Measurements from ENCODE around the gene GRAMD1A. TPM values are rescaled to one million over a fixed set of nuclear protein-coding genes. Genes with fewer than 3 reads are reported as not detected.
A peak's percentile ranks its signal among the peaks of the same experiment; 100 is the strongest.
"Not testable (repeated sequence)": the region's sequence is repeated elsewhere in the genome, so short reads cannot be mapped to it uniquely, and the experiment has no call there.

Gene GRAMD1A
- total RNA-seq, 2 donors from 2014 or later = 90.8 to 94.9 TPM

- peaks cover 64% of the 10 kb centered on the region for H3K4me1 ChIP-seq
Observed at GRCh38 chr19:35006999-35007365, 6.9 kb downstream of the GRAMD1A start.

GRCh38 chr19:35007427-35007826 lies 7.3 kb downstream of the GRAMD1A start:
- DNase-seq; intact Hi-C loops (cut with DNase I); H3K9me3 ChIP-seq; ATAC-seq; H3K4me3 ChIP-seq; H3K27me3 ChIP-seq: not testable (repeated sequence)
- 96 to 97% methylated on average over 8 of the region's 8 CpGs for WGBS, 2 donors
- peaks cover 8 to 11% of the 10 kb centered on the region in 2 donors for H3K36me3 ChIP-seq (replicated peaks in 1 of 2; ENCODE audit: insufficient read depth in 1 of 2, low read depth in 2 of 2)
- peaks cover 62% of the 10 kb centered on the region for H3K4me1 ChIP-seq
- H3K27ac ChIP-seq = peak overlapping the region in 1 of 4 donors; percentile 45

More at GRCh38 chr19:35006999-35007365, 6.9 kb downstream of the GRAMD1A start:
- Histone ChIP-seq H3K9me3 (no peaks in the 10 kb centered on the region), H3K4me3 (no peak overlapping the region), H3K27me3 (no peaks in the 10 kb centered on the region), H3K27ac (peak overlapping the region; percentile 40 to 82 (median 62)), H3K36me3 (replicated peaks in 1 of 2; ENCODE audit: insufficient read depth in 1 of 2, low read depth in 2 of 2) (peaks cover 8 to 11% of the 10 kb centered on the region in 2 donors)
- intact Hi-C loops (cut with DNase I) = no loop called here
- DNase-seq = no peak
- no peak for ATAC-seq
- TF ChIP-seq CTCF (IDR thresholded peaks at IDR 0.05) (no peak), POLR2A (IDR thresholded peaks at IDR 0.05) (no peak)
- WGBS, 2 donors = 95 to 100% methylated on average over 5 of the region's 5 CpGs

GRCh38 chr19:35008891-35009341 lies 8.8 kb downstream of the GRAMD1A start:
- TF ChIP-seq POLR2A (IDR thresholded peaks at IDR 0.05) (no peak), CTCF (IDR thresholded peaks at IDR 0.05) (no peak)
- no peaks in the 10 kb centered on the region for H3K27me3 ChIP-seq
- H3K9me3 ChIP-seq = no peaks in the 10 kb centered on the region
- DNase-seq (no peak), ATAC-seq (no peak)
- H3K4me3 ChIP-seq = no peak overlapping the region
- 89 to 92% methylated on average over 10 to 12 of the region's 12 CpGs for WGBS, 2 donors
- H3K27ac ChIP-seq = peak overlapping the region in 2 of 4 donors; percentile 1 to 28
- intact Hi-C loops (cut with DNase I) = no loop called here
- H3K36me3 ChIP-seq (replicated peaks in 1 of 2; ENCODE audit: insufficient read depth in 1 of 2, low read depth in 2 of 2) = peaks cover 8 to 11% of the 10 kb centered on the region in 2 donors
- peaks cover 60% of the 10 kb centered on the region for H3K4me1 ChIP-seq

DNA sequence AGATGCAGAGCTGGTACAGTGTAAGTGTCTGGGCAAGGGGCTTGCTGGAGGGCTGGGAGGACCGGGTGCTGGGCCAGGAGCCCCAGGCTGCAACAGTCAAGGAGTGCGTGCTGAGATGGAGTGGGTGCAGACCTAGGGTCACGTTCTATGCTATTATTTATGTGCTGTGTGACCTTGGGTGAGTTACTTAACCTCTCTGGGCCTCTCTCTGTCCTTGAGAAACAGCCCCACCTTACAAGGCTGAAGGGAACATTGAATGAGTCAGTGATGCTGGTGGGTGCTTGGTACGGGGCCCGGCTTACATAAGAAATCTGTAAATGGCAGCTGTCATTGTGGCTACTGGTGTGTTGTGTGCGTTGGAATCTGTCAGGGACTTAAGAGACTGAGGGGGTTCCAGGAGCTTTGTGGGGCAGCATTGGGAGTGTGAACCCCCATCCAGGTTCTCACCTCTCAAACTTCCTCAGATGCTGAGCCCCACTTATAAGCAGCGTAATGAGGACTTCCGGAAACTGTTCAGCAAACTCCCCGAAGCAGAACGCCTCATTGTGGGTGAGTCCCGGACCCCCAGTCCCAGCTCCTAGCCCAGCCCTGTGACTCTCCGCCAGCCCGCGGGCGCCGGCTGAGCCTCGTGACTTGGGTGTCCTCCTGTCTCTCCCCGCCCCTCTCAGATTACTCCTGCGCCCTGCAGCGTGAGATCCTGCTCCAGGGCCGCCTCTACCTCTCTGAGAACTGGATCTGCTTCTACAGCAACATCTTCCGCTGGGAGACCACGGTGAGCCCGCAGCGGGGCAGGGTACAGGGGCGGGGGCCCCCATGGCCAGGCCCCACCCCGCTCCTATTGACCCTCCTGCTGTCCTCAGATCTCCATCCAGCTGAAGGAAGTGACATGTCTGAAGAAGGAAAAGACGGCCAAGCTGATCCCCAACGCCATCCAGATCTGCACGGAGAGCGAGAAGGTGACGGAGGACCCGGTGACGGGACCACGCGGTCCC lies 9.6 kb downstream of the GRAMD1A start:
- intact Hi-C loops (cut with DNase I) = no loop called here
- H3K36me3 ChIP-seq (replicated peaks in 1 of 2; ENCODE audit: insufficient read depth in 1 of 2, low read depth in 2 of 2) = peaks cover 8 to 14% of the 10 kb centered on the region in 2 donors
- no peaks in the 10 kb centered on the region for H3K27me3 ChIP-seq
- no peak overlapping the region for H3K4me3 ChIP-seq
- ATAC-seq (no peak), DNase-seq (no peak)
- H3K4me1 ChIP-seq = peaks cover 52% of the 10 kb centered on the region
- peak overlapping the region in 1 of 4 donors; percentile 28 for H3K27ac ChIP-seq
- 91 to 92% methylated on average over 24 to 36 of the region's 36 CpGs for WGBS, 2 donors
- TF ChIP-seq POLR2A (IDR thresholded peaks at IDR 0.05) = no peak
- TF ChIP-seq CTCF (IDR thresholded peaks at IDR 0.05) = no peak
- no peaks in the 10 kb centered on the region for H3K9me3 ChIP-seq

GRCh38 chr19:35011091-35011689 lies 11.1 kb downstream of the GRAMD1A start:
- no peaks in the 10 kb centered on the region for H3K27me3 ChIP-seq
- no peak for ATAC-seq
- peaks cover 37% of the 10 kb centered on the region for H3K4me1 ChIP-seq
- H3K27ac ChIP-seq = no peak overlapping the region
- intact Hi-C loops (cut with DNase I) = no loop called here
- no peak overlapping the region for H3K4me3 ChIP-seq
- no peak for DNase-seq
- TF ChIP-seq POLR2A (IDR thresholded peaks at IDR 0.05) (no peak), CTCF (IDR thresholded peaks at IDR 0.05) (no peak)
- 81 to 93% methylated on average over 8 to 13 of the region's 13 CpGs for WGBS, 2 donors
- peaks cover 8 to 22% of the 10 kb centered on the region in 2 donors for H3K36me3 ChIP-seq (replicated peaks in 1 of 2; ENCODE audit: insufficient read depth in 1 of 2, low read depth in 2 of 2)
- no peaks in the 10 kb centered on the region for H3K9me3 ChIP-seq

Data from body of pancreas (tissue), 4 donors.